ENCODE measurements around the gene KIF21A. TPM values are rescaled to one million over a fixed set of nuclear protein-coding genes. Genes with fewer than 3 reads are reported as not detected.

KIF21A gene
- total RNA-seq, 1 donor from 2014 or later, result 18.8 TPM

- ATAC-seq (no peak), DNase-seq (ENCODE audit: low spot score) (no peak)
Observed at GRCh38 chr12:39392154-39392925, 50.6 kb downstream of the KIF21A start.

GRCh38 chr12:39390752-39391151, 52.2 kb downstream of the KIF21A start:
- no peak for ATAC-seq

DNA sequence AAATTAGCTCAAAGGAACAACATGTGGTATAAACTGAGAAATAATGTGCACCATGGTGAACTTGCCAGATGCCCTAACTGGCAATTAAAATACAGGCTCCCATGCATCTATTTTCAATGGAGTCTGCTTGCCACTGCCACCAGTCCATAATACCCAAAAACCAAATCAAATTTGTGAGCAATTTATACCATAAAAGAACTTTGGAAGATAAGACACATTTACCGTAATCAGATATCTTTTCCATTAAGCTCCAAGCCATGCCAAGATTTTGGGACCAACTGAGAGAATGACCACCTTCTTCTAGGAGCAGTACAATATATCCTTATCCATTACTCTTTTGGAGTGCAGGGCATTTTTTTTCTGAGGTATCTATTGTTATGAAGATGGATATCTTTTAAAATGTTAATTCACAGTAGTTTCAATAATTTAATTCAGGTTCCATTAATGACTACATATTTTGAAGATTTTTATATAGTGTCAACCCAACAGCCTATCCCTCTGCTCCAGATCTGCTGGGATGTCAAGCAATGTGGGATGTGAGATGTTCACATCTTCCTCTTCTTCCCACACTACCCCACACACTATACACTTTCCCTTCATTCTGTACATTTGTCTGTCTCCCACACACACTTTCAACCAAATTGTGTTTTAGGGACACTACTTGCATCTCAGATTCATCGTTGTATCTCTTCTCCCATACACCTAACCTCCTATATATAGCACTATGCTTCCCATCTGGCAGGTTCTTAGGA, 53.3 kb downstream of the KIF21A start:
- ATAC-seq (no peak), DNase-seq (ENCODE audit: low spot score) (no peak)

More at GRCh38 chr12:39390752-39391151, 52.2 kb downstream of the KIF21A start:
- DNase-seq (ENCODE audit: low spot score), result no peak

DNA sequence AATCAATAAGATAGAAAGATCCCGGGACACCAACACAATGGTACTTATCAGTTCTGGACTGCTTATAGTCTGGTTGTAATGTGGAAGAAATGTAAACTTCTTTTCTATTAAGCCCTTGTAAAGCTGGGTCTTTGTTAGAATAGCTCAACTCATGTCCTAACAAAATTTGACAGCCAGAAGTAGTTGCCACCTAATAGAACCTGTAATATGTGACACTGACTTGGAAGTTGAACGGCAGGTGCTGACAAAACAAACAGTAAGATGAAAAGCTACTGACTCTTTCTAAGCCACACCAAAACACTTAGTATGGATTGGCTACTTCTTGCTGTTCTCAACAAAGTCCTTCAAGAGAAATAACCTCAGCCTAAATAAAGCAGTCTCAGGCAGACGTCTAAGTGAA, 56.6 kb downstream of the KIF21A start:
- DNase-seq (ENCODE audit: low spot score) (no peak), ATAC-seq (no peak)

DNA sequence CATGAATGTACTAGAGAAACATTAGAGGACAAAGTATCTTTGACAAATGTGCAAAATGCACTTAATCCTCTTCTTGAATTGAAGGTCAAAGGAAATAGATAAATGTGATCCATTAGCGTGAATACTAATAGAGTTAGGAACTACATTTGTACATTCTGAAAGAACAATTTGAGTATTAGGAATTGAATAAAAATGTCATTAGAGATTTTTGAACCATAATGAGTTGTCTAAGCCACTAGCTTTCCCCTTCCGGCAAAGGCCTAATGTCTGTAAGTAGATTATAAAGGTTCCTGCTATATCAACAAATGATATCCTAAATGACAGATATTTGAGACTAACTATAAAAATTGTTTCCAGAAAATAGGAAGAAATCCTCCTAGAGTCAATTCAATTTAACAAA, 59.8 kb downstream of the KIF21A start:
- ATAC-seq (no peak), DNase-seq (ENCODE audit: low spot score) (no peak)

DNA sequence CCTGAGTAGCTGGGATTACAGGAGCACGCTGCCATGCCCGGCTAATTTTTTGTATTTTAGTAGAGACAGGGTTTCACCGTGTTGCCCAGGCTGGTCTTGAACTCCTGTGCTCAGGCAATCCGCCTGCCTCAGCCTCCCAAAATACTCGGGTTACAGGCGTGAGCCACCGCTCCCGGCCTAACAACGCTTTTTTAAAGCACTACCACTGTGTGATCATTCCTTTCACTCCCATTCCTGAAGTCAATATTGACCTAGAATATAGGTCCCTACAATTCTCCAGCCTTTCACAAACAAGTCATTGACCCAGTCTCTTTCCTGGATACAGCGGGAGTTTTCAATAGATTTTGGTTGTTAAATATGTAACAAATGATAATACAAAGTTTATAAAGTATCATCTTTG, 62.8 kb downstream of the KIF21A start:
- no peak for ATAC-seq
- no peak for DNase-seq (ENCODE audit: low spot score)

DNA sequence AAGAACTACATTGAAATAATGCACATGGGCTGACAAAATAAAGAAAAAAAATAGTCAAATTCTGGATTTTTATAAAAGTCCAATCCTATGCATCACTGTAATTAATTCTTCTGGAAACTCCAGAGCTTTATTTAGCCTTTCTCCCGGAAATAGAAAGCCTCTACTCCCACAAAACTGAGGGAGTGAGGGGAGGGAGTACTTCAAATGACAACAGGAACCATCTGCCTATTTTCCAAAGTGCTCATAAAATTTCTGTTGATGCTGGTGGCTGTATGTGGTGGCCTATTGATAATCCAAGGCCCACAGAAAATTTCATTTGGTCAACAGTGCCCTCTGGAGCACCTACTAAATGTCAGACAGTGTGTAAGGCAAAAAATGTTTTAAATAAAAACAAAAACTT, 64.6 kb downstream of the KIF21A start:
- ATAC-seq (no peak), DNase-seq (ENCODE audit: low spot score) (no peak)

- DNase-seq (ENCODE audit: low spot score) (no peak), ATAC-seq (no peak)
Observed at GRCh38 chr12:39375206-39375808, 67.6 kb downstream of the KIF21A start.

DNA sequence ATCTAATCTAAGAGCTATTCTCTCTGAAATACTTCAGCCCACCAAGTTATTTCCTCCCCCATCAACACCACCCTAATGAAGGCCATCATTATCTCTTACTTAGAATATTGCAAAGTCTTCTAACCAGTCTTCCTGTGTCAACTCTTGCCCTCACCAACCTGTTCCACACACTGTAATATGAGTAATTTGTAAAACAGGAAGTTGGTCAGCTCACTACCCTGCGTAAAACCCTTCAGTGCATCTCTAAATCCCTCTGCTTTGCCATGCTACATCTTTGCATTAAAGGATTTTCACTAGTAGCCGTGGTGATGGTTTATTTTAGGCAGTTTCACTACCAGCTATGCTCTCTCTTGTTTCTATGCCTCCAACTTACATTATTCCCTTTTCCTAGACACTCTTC, 70.0 kb downstream of the KIF21A start:
- ATAC-seq (no peak), DNase-seq (ENCODE audit: low spot score) (no peak)

DNA sequence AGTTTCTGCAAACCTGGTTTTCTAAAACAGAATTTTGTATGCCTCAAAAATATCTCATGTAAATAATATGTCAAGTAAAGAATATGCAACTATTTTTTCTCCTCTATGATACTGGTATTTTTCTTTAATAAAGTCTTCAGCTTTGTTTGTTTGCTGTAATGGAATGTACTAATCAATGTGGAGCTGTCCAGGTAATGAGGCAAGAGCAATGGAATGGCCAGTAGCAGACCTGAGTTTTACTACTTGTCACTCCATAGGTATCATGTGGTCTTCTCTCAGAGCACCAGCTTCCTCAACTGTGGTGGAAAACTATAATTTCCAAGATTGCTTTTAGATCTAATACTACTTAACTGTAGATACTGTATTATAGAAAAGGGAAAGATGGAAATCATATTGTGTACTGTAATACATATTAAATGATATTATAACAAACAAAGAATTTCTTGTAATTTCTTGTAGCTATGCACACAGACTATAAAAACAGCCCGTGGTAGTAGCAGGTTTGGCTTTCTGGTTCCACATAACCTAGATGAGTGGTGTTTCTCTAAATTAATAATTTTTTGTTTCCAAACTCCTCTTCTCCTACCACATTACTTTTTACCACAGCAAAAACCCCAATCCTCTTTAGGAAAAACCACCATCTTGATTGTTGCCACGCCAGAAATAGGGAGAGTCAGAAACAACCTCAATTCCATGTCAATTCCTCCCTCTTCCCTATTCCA, 70.6 kb downstream of the KIF21A start:
- DNase-seq (ENCODE audit: low spot score), result no peak
- peak; percentile 73 for ATAC-seq

- ATAC-seq (no peak), DNase-seq (ENCODE audit: low spot score) (no peak)
Observed at GRCh38 chr12:39369756-39370155, 73.2 kb downstream of the KIF21A start.

- DNase-seq (ENCODE audit: low spot score) (no peak), ATAC-seq (peak; percentile 20)
Observed at GRCh38 chr12:39368891-39369290, 74.0 kb downstream of the KIF21A start.

- no peak for DNase-seq (ENCODE audit: low spot score)
- peak; percentile 57 for ATAC-seq
Observed at GRCh38 chr12:39368096-39368495, 74.8 kb downstream of the KIF21A start.

GRCh38 chr12:39367494-39367893, 75.4 kb downstream of the KIF21A start:
- ATAC-seq, result no peak
- DNase-seq (ENCODE audit: low spot score), result no peak

- ATAC-seq (no peak), DNase-seq (ENCODE audit: low spot score) (no peak)
Observed at GRCh38 chr12:39365364-39366001, 77.4 kb downstream of the KIF21A start.

DNA sequence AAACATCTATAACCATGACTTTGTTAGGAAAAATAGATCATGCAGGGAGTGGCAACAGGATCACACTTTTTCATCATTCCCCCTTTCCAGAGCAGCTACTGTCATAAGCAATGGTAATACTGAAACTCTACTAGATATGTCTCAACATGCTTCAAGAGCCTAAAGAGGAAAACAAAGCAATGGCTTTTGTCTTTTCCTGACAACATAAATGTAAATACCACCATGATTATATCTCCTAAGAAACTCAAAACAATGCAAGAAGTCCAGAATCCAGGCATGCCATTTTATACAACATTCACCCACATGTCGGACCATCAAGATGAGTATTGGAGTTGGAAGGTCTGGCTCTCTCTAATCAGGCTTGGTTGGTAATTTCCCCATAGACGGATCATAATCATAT, 78.7 kb downstream of the KIF21A start:
- DNase-seq (ENCODE audit: low spot score) (no peak), ATAC-seq (no peak)

GRCh38 chr12:39359645-39360044, 83.3 kb downstream of the KIF21A start:
- no peak for DNase-seq (ENCODE audit: low spot score)
- no peak for ATAC-seq

- no peak for ATAC-seq
- no peak for DNase-seq (ENCODE audit: low spot score)
Observed at GRCh38 chr12:39357041-39357440, 85.9 kb downstream of the KIF21A start.

- DNase-seq (ENCODE audit: low spot score) (no peak), ATAC-seq (no peak)
Observed at GRCh38 chr12:39355841-39356240, 87.1 kb downstream of the KIF21A start.

DNA sequence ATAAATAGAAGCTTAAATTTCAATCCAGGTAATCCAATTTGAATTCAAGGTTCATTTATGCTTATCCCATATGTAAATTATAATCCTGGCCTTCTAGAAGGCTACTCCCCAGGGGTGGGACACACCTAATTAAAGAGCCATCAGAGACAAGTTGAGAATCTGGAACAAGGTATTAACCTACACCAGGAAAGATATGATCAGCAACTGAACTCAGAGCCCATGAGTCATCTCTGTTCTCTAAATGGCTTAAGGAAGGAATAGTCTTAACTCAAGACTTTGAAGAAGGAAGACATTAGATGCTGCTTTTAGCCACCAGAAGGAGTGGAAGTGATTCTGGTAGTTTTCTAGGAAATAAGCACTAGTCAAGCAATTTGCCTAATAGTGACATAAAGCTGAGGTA, 88.0 kb downstream of the KIF21A start:
- ATAC-seq, result no peak
- DNase-seq (ENCODE audit: low spot score), result no peak

DNA sequence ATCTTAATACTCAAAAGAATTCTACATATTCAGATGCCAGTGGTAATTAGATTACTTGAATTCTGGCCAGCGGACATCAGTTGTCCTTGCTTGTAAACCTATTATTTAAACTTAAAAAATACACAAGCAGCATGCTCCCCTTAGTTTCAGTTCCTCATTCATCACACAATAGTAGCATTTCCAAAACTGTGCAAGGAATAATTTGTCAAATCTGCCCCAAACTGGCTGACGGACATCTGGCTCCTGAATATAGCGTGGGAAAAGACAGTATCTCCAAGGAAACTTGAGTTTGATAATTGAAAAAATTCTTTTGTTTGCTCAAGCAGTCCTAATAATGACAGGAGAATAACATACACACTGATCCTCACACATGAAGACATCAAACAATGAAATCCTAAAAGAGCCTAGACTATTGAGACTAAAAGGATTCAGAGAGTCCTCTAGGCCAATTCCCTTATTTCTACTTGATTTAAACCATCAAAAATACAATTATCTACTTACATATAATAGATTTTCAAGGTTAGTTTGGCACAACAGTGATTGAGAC, 90.4 kb downstream of the KIF21A start:
- DNase-seq (ENCODE audit: low spot score), result no peak
- ATAC-seq, result no peak

Measured in left lobe of liver (tissue), 2 donors.